ENCODE measurements around the gene NEK9. TPM values are rescaled to one million over a fixed set of nuclear protein-coding genes. Genes with fewer than 3 reads are reported as not detected.

The NEK9 gene
- total RNA-seq, 2 donors from 2014 or later: 49.5 to 57.3 TPM

DNA sequence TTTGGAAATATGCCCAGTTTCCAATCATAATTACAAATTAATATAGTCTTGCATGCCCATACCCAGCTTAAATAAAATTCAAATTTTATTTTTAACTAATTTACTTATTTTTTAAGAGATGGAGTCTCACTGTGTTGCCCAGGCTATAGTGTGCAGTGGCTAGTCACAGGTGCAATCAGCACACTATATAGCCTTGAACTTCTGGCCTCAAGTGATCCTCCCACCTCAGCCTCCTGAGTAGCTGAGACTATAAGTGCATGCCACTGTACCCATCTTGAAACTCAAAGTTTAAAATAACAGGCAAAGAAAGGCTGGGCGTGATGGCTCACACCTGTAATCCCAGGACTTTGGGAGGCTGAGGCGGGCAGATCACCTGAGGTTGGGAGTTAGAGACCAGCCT is 85.9 kb downstream of the NEK9 start:
- intact Hi-C loops (cut with DNase I): no loop called here
- no peaks in the 10 kb centered on the region for H3K9me3 ChIP-seq
- H3K4me3 ChIP-seq: no peak overlapping the region
- H3K4me1 ChIP-seq: peaks cover 7% of the 10 kb centered on the region
- no peak for TF ChIP-seq CTCF (IDR thresholded peaks at IDR 0.05)
- H3K27ac ChIP-seq: peak overlapping the region; percentile 53
- no peaks in the 10 kb centered on the region for H3K36me3 ChIP-seq
- H3K27me3 ChIP-seq: no peaks in the 10 kb centered on the region
- DNase-seq: no peak
- H3K9ac ChIP-seq (ENCODE audit: low read depth in 2 of 2, low read length in 2 of 2): no peak overlapping the region

DNA sequence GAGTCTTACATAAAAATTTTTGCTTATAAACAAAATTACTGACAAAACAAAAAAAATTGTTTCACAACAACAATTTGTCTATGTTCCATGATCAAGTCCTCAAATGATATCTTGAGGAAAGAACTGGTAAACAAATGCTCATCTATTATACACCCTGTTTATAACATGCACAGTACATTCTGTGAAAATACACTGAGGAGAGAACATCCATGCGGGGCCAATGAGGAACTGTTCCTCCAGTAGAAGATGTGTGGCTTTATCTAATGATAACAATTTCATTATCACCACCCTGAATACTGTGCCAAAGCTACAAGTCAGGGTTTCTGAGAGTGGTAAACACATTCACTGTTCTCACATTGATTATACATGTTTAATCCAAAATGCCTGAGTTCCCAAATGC is 86.3 kb downstream of the NEK9 start:
- intact Hi-C loops (cut with DNase I): no loop called here
- TF ChIP-seq CTCF (IDR thresholded peaks at IDR 0.05): no peak
- H3K4me3 ChIP-seq: no peak overlapping the region
- H3K9ac ChIP-seq (ENCODE audit: low read depth in 2 of 2, low read length in 2 of 2): no peak overlapping the region
- H3K9me3 ChIP-seq: no peaks in the 10 kb centered on the region
- no peaks in the 10 kb centered on the region for H3K27me3 ChIP-seq
- no peaks in the 10 kb centered on the region for H3K36me3 ChIP-seq
- H3K4me1 ChIP-seq: peaks cover 7% of the 10 kb centered on the region
- no peak for DNase-seq
- H3K27ac ChIP-seq: peak overlapping the region; percentile 53

DNA sequence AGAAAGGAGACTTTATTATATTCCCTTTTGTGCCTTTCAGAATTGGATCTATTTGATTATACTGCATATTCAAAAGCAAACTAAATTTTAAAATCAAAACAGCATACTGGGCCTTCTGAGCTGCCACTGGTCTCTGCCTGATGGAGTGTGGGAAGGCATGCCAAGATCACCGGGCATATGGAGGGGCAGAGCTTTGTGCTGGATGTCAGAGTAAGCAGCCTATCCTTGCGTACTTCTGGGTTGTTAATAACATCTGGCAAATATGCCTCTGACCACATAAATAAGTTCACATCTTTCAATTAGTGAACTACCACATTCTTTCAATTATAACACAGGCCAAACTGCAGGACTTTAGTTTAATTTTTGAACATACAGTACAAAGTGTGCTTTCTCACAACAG is 93.9 kb downstream of the NEK9 start:
- Histone ChIP-seq H3K27ac (no peak overlapping the region), H3K36me3 (no peaks in the 10 kb centered on the region), H3K9me3 (no peaks in the 10 kb centered on the region), H3K4me1 (no peaks in the 10 kb centered on the region), H3K4me3 (no peak overlapping the region), H3K9ac (ENCODE audit: low read depth in 2 of 2, low read length in 2 of 2) (no peak overlapping the region), H3K27me3 (no peaks in the 10 kb centered on the region)
- intact Hi-C loops (cut with DNase I): no loop called here
- no peak for DNase-seq
- TF ChIP-seq CTCF (IDR thresholded peaks at IDR 0.05): no peak

GRCh38 chr14:75030147-75030546 is 96.7 kb downstream of the NEK9 start:
- H3K27ac ChIP-seq: no peak overlapping the region
- no peak for TF ChIP-seq CTCF (IDR thresholded peaks at IDR 0.05)
- no peak overlapping the region for H3K4me3 ChIP-seq
- no peak for DNase-seq
- H3K9ac ChIP-seq (ENCODE audit: low read depth in 2 of 2, low read length in 2 of 2): no peak overlapping the region
- no peaks in the 10 kb centered on the region for H3K9me3 ChIP-seq
- no peaks in the 10 kb centered on the region for H3K27me3 ChIP-seq
- H3K36me3 ChIP-seq: no peaks in the 10 kb centered on the region
- H3K4me1 ChIP-seq: no peaks in the 10 kb centered on the region
- intact Hi-C loops (cut with DNase I): no loop called here

Other genes starting within 250 kb of the NEK9 start
- 100 to 1,000 TPM; 148 to 149 TPM for gene DLST, start 245.1 kb downstream of the NEK9 start, total RNA-seq
- 10 to 100 TPM in 1 of 2 donors, 1 to 10 TPM in 1; 9.1 to 14.0 TPM for gene RPS6KL1, start 203.8 kb downstream of the NEK9 start, total RNA-seq
- gene PGF, start 171.5 kb downstream of the NEK9 start, total RNA-seq: 1 to 10 TPM in 1 of 2 donors, under 1 TPM in 1; 0.57 to 2.2 TPM
- 10 to 100 TPM; 34.0 to 48.9 TPM for gene EIF2B2, start 124.1 kb downstream of the NEK9 start, total RNA-seq
- gene MLH3, start 75.6 kb downstream of the NEK9 start, total RNA-seq: 10 to 100 TPM; 24.2 to 25.9 TPM
- gene ACYP1, start 63.0 kb downstream of the NEK9 start, total RNA-seq: 10 to 100 TPM; 13.4 to 28.5 TPM
- 1 to 10 TPM; 3.2 to 4.6 TPM for gene ZC2HC1C, start 57.4 kb downstream of the NEK9 start, total RNA-seq
- 100 to 1,000 TPM; 387 to 432 TPM for gene TMED10, start 49.6 kb upstream of the NEK9 start, total RNA-seq
- gene FOS, start 151.8 kb upstream of the NEK9 start, total RNA-seq: 10 to 100 TPM; 86.9 to 98.4 TPM